H1 (cell line): ENCODE data around the gene XIAP. TPM values are rescaled to one million over a fixed set of nuclear protein-coding genes. Genes with fewer than 3 reads are reported as not detected.

Source experiments
- BRCA1 ChIP-seq: IDR thresholded peaks from 2 replicates; pipeline ENCODE4 v1.6.1; 2012; ENCODE audit warnings: low read depth, low read length, improper control_type of control experiment
- CHD7 ChIP-seq: fragments of 300-600 bp; sonication (generic); IDR thresholded peaks from 2 replicates; pipeline ENCODE4 v1.7.1; 2012; ENCODE audit warnings: low read length, moderate library complexity, mild to moderate bottlenecking, inconsistent platforms; ENCODE audit not compliant: insufficient replicate concordance
- EP300 ChIP-seq, 2 experiments: IDR thresholded peaks; 1 replicate in 1 of 2; 2 replicates in 1 of 2; pipeline ENCODE4 v1.6.1; 2011 to 2012; ENCODE audit warnings: low read depth in 2 of 2, low read length in 2 of 2, mild to moderate bottlenecking in 2 of 2, borderline replicate concordance in 1 of 2, inconsistent platforms in 1 of 2, moderate library complexity in 1 of 2
- PHF8 ChIP-seq: fragments of 200-600 bp; sonication (generic); conservative IDR thresholded peaks from 2 replicates; pipeline ENCODE4 v1.7.1; 2012; ENCODE audit warnings: low read depth, mild to moderate bottlenecking, inconsistent platforms, low read length, moderate library complexity
- POLR2A ChIP-seq, 2 experiments: IDR thresholded peaks; 1 replicate in 1 of 2; 2 replicates in 1 of 2; pipeline ENCODE4 v1.6.1; 2011; ENCODE audit warnings: low read depth in 2 of 2, low read length in 2 of 2, mild to moderate bottlenecking in 2 of 2; ENCODE audit errors: control extremely low read depth in 1 of 2
- POU5F1 ChIP-seq: IDR thresholded peaks from 2 replicates; pipeline ENCODE4 v1.6.1; 2011; ENCODE audit warnings: low read depth, mild to moderate bottlenecking, low read length, moderate library complexity
- RNF2 ChIP-seq: fragments of 200-900, 300-1000 bp; sonication (generic); IDR thresholded peaks from 2 replicates; pipeline ENCODE4 v1.7.1; 2016; ENCODE audit warnings: borderline replicate concordance, low read depth, mild to moderate bottlenecking, antibody characterized with exemption, low read length; ENCODE audit not compliant: poor library complexity, severe bottlenecking; ENCODE audit errors: missing control alignments
- SUZ12 ChIP-seq: fragments of 200-600 bp; sonication (generic); IDR thresholded peaks from 2 replicates; pipeline ENCODE4 v1.6.1; 2012; ENCODE audit warnings: mild to moderate bottlenecking, inconsistent platforms, low read length, moderate library complexity, mixed read lengths
- USF2 ChIP-seq: IDR thresholded peaks from 2 replicates; pipeline ENCODE4 v1.6.1; 2011; ENCODE audit warnings: low read length, improper control_type of control experiment
- polyA plus RNA-seq, 7 experiments: library from polyadenylated mRNA; depleted of rRNA in 3 of 7; stranded (reverse) in 5 of 7; unstranded in 2 of 7; fragments of >200 nt in 5 of 7; fragments of 200-250 nt in 2 of 7; gene quantifications; 1 replicate in 5 of 7; 2 replicates in 1 of 7; 4 replicates in 1 of 7; pipeline versions ENCODE4 v1.2.1 to v1.2.3, GENCODE V29; 2011 to 2013; ENCODE audit warnings: missing spikeins in 2 of 7, mixed read lengths in 2 of 7
- total RNA-seq: library from RNA; stranded (reverse); fragmentation: NEBNext Ultra II Directional; extraction: Animal tissue kit (Norgen Biotek cat#: 25700); gene quantifications from 2 replicates; pipeline ENCODE4 v1.2.1, GENCODE V29; 2021
- TF ChIP-seq, protein P1 (sequence below): IDR thresholded peaks from 2 replicates; pipeline ENCODE4 v1.6.1; 2011; ENCODE audit warnings: low read depth, mild to moderate bottlenecking, low read length; ENCODE audit not compliant: insufficient read depth

Gene XIAP
- total and polyA plus RNA-seq, 2 of the 8 experiments (the other 6 are each of a cell fraction or from before 2014, with no cell fraction given), result 5.9 to 44.7 TPM

DNA sequence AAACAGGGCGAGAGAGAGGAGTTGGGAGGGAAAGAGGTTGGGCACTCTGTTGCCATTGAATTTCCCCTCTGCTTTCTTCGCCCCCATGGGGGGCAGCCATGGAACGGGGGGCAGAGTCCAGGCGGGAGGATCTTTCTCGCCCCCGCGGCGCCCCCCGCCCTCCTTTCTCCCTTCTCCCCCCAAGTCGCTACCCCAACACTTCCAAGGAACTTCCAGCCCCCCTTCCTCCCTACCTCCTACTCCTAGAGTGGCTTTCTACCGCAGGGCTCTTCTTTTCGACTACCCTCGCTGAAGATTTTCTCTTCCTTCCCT lies 101.1 kb downstream of the XIAP start (continued):
- TF ChIP-seq CHD7 (no peak), POU5F1 (no peak), BRCA1 (no peak), SUZ12 (no peak), PHF8 (0 out of 2 replicates have a peak, but pooled peaks have one; percentile 14), POLR2A (IDR thresholded peaks at IDR 0.05; ENCODE audit: control extremely low read depth in 1 of 2, low read depth in 2 of 2, low read length in 2 of 2) (peak; percentile 24 to 69; a peak in 2 of 3 replicates), USF2 (no peak), RNF2 (no peak), EP300 (IDR thresholded peaks at IDR 0.05; ENCODE audit: borderline replicate concordance in 1 of 2, low read depth in 2 of 2, low read length in 2 of 2) (no peak)
- TF ChIP-seq, protein P1, sequence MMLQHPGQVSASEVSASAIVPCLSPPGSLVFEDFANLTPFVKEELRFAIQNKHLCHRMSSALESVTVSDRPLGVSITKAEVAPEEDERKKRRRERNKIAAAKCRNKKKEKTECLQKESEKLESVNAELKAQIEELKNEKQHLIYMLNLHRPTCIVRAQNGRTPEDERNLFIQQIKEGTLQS, result no peak
